ENCODE data around the gene TRIM13. TPM values are rescaled to one million over a fixed set of nuclear protein-coding genes. Genes with fewer than 3 reads are reported as not detected.

Gene TRIM13
- total and polyA plus RNA-seq, 2 of the 8 experiments (the other 6 are each of a cell fraction or from before 2014, with no cell fraction given) = 21.2 to 31.5 TPM

GRCh38 chr13:49972709-49973108 lies 24.1 kb upstream of the TRIM13 start:
- Histone ChIP-seq H2AK5ac (ENCODE audit: low read depth, low read length) (no peak overlapping the region), H3K79me2 (ENCODE audit: control insufficient read depth in 1 of 2, insufficient read depth in 2 of 2, low read length in 2 of 2) (no peaks in the 10 kb centered on the region), H2BK5ac (ENCODE audit: low read depth, low read length) (no peak overlapping the region), H2BK120ac (replicated peaks; ENCODE audit: low read depth, low read length) (no peak overlapping the region), H3K23me2 (ENCODE audit: low read depth, low read length) (no peaks in the 10 kb centered on the region), H3K14ac (ENCODE audit: insufficient read length) (no peak overlapping the region), H3K27ac (ENCODE audit: low read depth, low read length) (no peak overlapping the region), H2BK20ac (ENCODE audit: low read length) (no peak overlapping the region), H3K9ac (replicated peaks in 1 of 4; ENCODE audit: extremely low read depth in 1 of 4, low read depth in 3 of 4, low read length in 3 of 4) (no peak overlapping the region), H3K36me3 (ENCODE audit: control insufficient read depth in 2 of 4, insufficient read depth in 4 of 4, low read length in 3 of 4) (no peaks in the 10 kb centered on the region), H4K8ac (ENCODE audit: extremely low read depth, insufficient read depth, low read length) (no peak overlapping the region), H2AFZ (ENCODE audit: low read length) (no peak overlapping the region), H4K20me1 (replicated peaks in 1 of 2; ENCODE audit: control insufficient read depth in 1 of 2, insufficient read depth in 2 of 2, low read length in 2 of 2) (no peaks in the 10 kb centered on the region), H2BK15ac (ENCODE audit: low read length) (no peak overlapping the region), H2BK12ac (ENCODE audit: low read depth, low read length) (no peak overlapping the region), H4K91ac (replicated peaks; ENCODE audit: insufficient read length, low read length) (no peak overlapping the region), H3K9me3 (ENCODE audit: insufficient read depth in 2 of 2, low read depth in 1 of 2, low read length in 1 of 2) (no peaks in the 10 kb centered on the region), H3K56ac (replicated peaks; ENCODE audit: insufficient read length, low read depth, low read length) (no peak overlapping the region), H3K4ac (replicated peaks; ENCODE audit: insufficient read length, low read depth, low read length) (no peak overlapping the region), H4K5ac (ENCODE audit: insufficient read length, low read depth, low read length) (no peak overlapping the region), H3K23ac (ENCODE audit: insufficient read length) (no peak overlapping the region), H3K4me2 (ENCODE audit: insufficient read depth in 1 of 2, low read depth in 2 of 2, low read length in 2 of 2) (no peak overlapping the region), H3K4me1 (replicated peaks in 1 of 4; ENCODE audit: control insufficient read depth in 3 of 4, insufficient read depth in 4 of 4, low read length in 3 of 4) (no peaks in the 10 kb centered on the region), H3K4me3 (ENCODE audit: extremely low read depth in 1 of 4, insufficient read depth in 2 of 4, low read depth in 3 of 4, low read length in 4 of 4) (no peak overlapping the region), H3K18ac (ENCODE audit: extremely low read depth, low read length) (no peak overlapping the region), H3K79me1 (ENCODE audit: low read depth, low read length) (no peaks in the 10 kb centered on the region), H3K27me3 (replicated peaks in 1 of 4; ENCODE audit: control insufficient read depth in 3 of 4, extremely low read depth in 1 of 4, insufficient read depth in 3 of 4, low read length in 3 of 4) (no peaks in the 10 kb centered on the region)
- ChIA-PET CTCF (ENCODE audit: partially characterized antibody) (interaction anchor here (0.9 kb wide), 1 partner anchor 11 kb away, joined by 3 read pairs; no protein-coding TSS in a partner anchor), POLR2A (ENCODE audit: partially characterized antibody) (interaction anchor here (1.2 to 1.5 kb wide), 2 partner anchors 24 to 109 kb away, joined by 3 to 6 read pairs; partner anchors contain the start of gene TRIM13)
- DNase-seq (ENCODE audit: low read depth in 1 of 2, low spot score in 2 of 2) (no peak), FAIRE-seq (no peak)
- WGBS, 2 experiments (ENCODE audit: extremely low coverage in 1 of 2, insufficient coverage in 1 of 2, insufficient read length in 1 of 2, insufficient replicate concordance in 2 of 2, low coverage in 1 of 2, low lambda C conversion rate in 2 of 2, missing lambda C conversion rate in 1 of 2) = 82% methylated on average over 4 of the region's 4 CpGs; no CpG with 5 or more reads in 1 of the 2 experiments
- no peak for TF ChIP-seq SIN3A (conservative IDR thresholded peaks at IDR 0.05 in 1 of 2, IDR thresholded peaks at IDR 0.05 in 1 of 2; ENCODE audit: low read depth in 1 of 2, low read length in 2 of 2)
- no peak for TF ChIP-seq FOSL1 (IDR thresholded peaks at IDR 0.05; ENCODE audit: insufficient read depth, low read depth, low read length)
- TF ChIP-seq PHF8 (conservative IDR thresholded peaks at IDR 0.05; ENCODE audit: low read depth, low read length) = no peak
- TF ChIP-seq SP2 (IDR thresholded peaks at IDR 0.05; ENCODE audit: low read length) = no peak
- no peak for TF ChIP-seq CBX8 (IDR thresholded peaks at IDR 0.05; ENCODE audit: borderline replicate concordance, low read depth, low read length)
- TF ChIP-seq JUN (IDR thresholded peaks at IDR 0.05; ENCODE audit: low read depth, low read length) = no peak
- TF ChIP-seq CTCF (IDR thresholded peaks at IDR 0.05; ENCODE audit: control extremely low read depth in 1 of 3, insufficient read depth in 1 of 3, low read depth in 1 of 3, low read length in 3 of 3) = no peak
- TF ChIP-seq POU5F1 (IDR thresholded peaks at IDR 0.05; ENCODE audit: low read depth, low read length) = no peak
- TF ChIP-seq CREB1 (IDR thresholded peaks at IDR 0.05) = no peak
- TF ChIP-seq NANOG (IDR thresholded peaks at IDR 0.05; ENCODE audit: insufficient read depth, low read depth, low read length, poor library complexity, severe bottlenecking) = no peak
- no peak for TF ChIP-seq MAFK (IDR thresholded peaks at IDR 0.05; ENCODE audit: low read depth, low read length)
- no peak for TF ChIP-seq NRF1 (IDR thresholded peaks at IDR 0.05; ENCODE audit: low read depth, low read length)
